ENCODE data around the gene RERE. TPM values are rescaled to one million over a fixed set of nuclear protein-coding genes. Genes with fewer than 3 reads are reported as not detected.

Gene RERE
- total RNA-seq, 2 donors from 2014 or later: 74.5 to 128 TPM

- H3K27ac ChIP-seq: peak overlapping the region in 3 of 4 donors; percentile 41 to 78 (median 45)
- intact Hi-C loops (cut with DNase I): no loop called here
- no peaks in the 10 kb centered on the region for H3K9me3 ChIP-seq
- ATAC-seq: no peak
- no peak for TF ChIP-seq POLR2A (IDR thresholded peaks at IDR 0.05)
- TF ChIP-seq, protein P1, sequence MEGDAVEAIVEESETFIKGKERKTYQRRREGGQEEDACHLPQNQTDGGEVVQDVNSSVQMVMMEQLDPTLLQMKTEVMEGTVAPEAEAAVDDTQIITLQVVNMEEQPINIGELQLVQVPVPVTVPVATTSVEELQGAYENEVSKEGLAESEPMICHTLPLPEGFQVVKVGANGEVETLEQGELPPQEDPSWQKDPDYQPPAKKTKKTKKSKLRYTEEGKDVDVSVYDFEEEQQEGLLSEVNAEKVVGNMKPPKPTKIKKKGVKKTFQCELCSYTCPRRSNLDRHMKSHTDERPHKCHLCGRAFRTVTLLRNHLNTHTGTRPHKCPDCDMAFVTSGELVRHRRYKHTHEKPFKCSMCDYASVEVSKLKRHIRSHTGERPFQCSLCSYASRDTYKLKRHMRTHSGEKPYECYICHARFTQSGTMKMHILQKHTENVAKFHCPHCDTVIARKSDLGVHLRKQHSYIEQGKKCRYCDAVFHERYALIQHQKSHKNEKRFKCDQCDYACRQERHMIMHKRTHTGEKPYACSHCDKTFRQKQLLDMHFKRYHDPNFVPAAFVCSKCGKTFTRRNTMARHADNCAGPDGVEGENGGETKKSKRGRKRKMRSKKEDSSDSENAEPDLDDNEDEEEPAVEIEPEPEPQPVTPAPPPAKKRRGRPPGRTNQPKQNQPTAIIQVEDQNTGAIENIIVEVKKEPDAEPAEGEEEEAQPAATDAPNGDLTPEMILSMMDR (IDR thresholded peaks at IDR 0.05): no peak
- WGBS, 2 donors: 74 to 75% methylated on average over 13 of the region's 13 CpGs
- DNase-seq: no peak
- peaks cover 33% of the 10 kb centered on the region for H3K4me1 ChIP-seq
- H3K4me3 ChIP-seq: no peak overlapping the region
- H3K36me3 ChIP-seq (replicated peaks in 1 of 2; ENCODE audit: insufficient read depth in 1 of 2, low read depth in 2 of 2): no peaks in the 10 kb centered on the region
- no peaks in the 10 kb centered on the region for H3K27me3 ChIP-seq
Observed at GRCh38 chr1:8462371-8462892, 355.0 kb downstream of the RERE start.

GRCh38 chr1:8461351-8462110 is 355.9 kb downstream of the RERE start:
- no peaks in the 10 kb centered on the region for H3K36me3 ChIP-seq (replicated peaks in 1 of 2; ENCODE audit: insufficient read depth in 1 of 2, low read depth in 2 of 2)
- WGBS, 2 donors: 63 to 68% methylated on average over 5 of the region's 5 CpGs
- no peak for ATAC-seq
- no peak overlapping the region for H3K4me3 ChIP-seq
- no peak for DNase-seq
- H3K27me3 ChIP-seq: no peaks in the 10 kb centered on the region
- H3K4me1 ChIP-seq: peaks cover 27% of the 10 kb centered on the region
- TF ChIP-seq, protein P1 (IDR thresholded peaks at IDR 0.05): no peak
- no peak for TF ChIP-seq POLR2A (IDR thresholded peaks at IDR 0.05)
- H3K27ac ChIP-seq: peak overlapping the region in 1 of 4 donors; percentile 78
- intact Hi-C loops (cut with DNase I): no loop called here
- H3K9me3 ChIP-seq: no peaks in the 10 kb centered on the region

DNA sequence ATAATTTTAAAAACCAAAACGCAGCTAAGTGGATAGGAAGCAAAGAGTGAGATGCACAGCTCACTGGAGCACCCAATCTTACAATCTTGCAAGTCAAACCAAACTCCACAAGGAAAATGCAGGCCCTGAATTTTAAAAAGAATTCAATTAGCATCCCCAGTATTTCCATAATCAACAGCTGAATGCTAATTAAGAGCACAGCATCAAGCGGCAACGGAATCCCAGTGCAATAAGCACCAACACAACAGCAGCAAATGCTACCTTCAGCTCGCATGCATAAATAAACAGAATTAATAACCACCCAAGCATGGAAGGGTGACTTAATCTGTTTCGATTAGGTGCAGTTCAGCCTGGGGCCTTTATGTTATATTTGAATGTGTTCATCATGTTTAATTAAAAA is 356.7 kb downstream of the RERE start:
- Histone ChIP-seq H3K4me3 (no peak overlapping the region), H3K27me3 (no peaks in the 10 kb centered on the region), H3K4me1 (peaks cover 34% of the 10 kb centered on the region), H3K27ac (peak overlapping the region in 1 of 4 donors; percentile 78), H3K36me3 (replicated peaks in 1 of 2; ENCODE audit: insufficient read depth in 1 of 2, low read depth in 2 of 2) (no peaks in the 10 kb centered on the region), H3K9me3 (no peaks in the 10 kb centered on the region)
- no peak for DNase-seq
- ATAC-seq: no peak
- WGBS, 2 donors: 78 to 83% methylated on average over 5 of the region's 5 CpGs
- TF ChIP-seq, protein P1 (IDR thresholded peaks at IDR 0.05): no peak
- no peak for TF ChIP-seq POLR2A (IDR thresholded peaks at IDR 0.05)
- intact Hi-C loops (cut with DNase I): no loop called here

DNA sequence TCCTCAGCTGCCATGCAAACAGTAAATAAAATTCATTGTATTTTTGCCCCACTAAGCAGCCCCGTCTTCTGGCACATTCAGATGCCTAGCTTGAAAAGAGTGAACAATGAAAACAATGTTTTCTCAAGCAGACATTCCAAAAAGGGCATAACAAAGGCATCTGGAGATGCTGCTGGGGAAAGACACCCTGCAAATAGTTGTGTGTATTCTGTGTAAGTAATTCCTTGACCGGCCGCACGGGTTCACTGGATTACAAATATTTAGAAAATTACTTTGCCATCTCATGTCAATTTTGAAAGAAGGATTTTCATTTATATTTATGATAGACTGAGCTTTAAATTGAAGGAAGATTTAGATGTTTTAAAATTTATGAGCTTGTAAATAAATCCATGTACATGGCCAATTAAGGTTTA is 357.3 kb downstream of the RERE start:
- no peaks in the 10 kb centered on the region for H3K9me3 ChIP-seq
- intact Hi-C loops (cut with DNase I): no loop called here
- TF ChIP-seq POLR2A (IDR thresholded peaks at IDR 0.05): no peak
- TF ChIP-seq, protein P1 (IDR thresholded peaks at IDR 0.05): no peak
- no peaks in the 10 kb centered on the region for H3K27me3 ChIP-seq
- H3K27ac ChIP-seq: no peak overlapping the region
- DNase-seq (no peak), ATAC-seq (no peak)
- 89 to 93% methylated on average over 4 of the region's 4 CpGs for WGBS, 2 donors
- H3K36me3 ChIP-seq (replicated peaks in 1 of 2; ENCODE audit: insufficient read depth in 1 of 2, low read depth in 2 of 2): no peaks in the 10 kb centered on the region
- H3K4me3 ChIP-seq: no peak overlapping the region
- peaks cover 41% of the 10 kb centered on the region for H3K4me1 ChIP-seq

All from body of pancreas (tissue), 4 donors.